ENCODE measurements around the gene NDUFS6. TPM values are rescaled to one million over a fixed set of nuclear protein-coding genes. Genes with fewer than 3 reads are reported as not detected.
"Not testable (repeated sequence)": the region's sequence is repeated elsewhere in the genome, so short reads cannot be mapped to it uniquely, and the experiment has no call there.

Gene NDUFS6
- total and polyA plus RNA-seq, 10 donors: 18.2 to 74.2 (median 29.2) TPM

DNA sequence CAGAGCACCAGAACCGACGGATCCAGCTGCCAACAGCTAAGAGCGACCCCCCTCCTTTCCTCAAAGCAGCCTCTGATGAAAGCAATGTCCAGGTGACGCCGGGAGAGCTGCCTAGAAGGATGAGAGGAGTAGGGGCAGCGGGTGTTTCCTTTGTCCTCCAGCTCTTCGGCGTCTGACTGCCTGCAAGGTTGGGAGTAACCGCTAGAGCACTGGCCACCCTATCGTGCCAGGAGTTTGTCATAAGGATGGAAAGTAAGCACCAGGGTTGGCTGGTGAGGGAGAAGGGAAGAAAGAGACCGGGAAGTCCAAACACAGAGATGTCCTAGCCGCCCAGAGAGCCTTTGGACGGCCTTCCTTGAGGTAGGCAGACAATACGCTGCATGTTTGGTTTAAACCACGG, 12.4 kb upstream of the NDUFS6 start:
- intact Hi-C loops (cut with DNase I; ENCODE audit: low total_unique reads): no loop called here
- no peak overlapping the region for H3K4me3 ChIP-seq
- no peak for TF ChIP-seq POLR2A (IDR thresholded peaks at IDR 0.05)
- TF ChIP-seq POLR2AphosphoS5 (IDR thresholded peaks at IDR 0.05): no peak
- TF ChIP-seq, protein P1, sequence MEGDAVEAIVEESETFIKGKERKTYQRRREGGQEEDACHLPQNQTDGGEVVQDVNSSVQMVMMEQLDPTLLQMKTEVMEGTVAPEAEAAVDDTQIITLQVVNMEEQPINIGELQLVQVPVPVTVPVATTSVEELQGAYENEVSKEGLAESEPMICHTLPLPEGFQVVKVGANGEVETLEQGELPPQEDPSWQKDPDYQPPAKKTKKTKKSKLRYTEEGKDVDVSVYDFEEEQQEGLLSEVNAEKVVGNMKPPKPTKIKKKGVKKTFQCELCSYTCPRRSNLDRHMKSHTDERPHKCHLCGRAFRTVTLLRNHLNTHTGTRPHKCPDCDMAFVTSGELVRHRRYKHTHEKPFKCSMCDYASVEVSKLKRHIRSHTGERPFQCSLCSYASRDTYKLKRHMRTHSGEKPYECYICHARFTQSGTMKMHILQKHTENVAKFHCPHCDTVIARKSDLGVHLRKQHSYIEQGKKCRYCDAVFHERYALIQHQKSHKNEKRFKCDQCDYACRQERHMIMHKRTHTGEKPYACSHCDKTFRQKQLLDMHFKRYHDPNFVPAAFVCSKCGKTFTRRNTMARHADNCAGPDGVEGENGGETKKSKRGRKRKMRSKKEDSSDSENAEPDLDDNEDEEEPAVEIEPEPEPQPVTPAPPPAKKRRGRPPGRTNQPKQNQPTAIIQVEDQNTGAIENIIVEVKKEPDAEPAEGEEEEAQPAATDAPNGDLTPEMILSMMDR (IDR thresholded peaks at IDR 0.05 in 8 of 11, conservative IDR thresholded peaks at IDR 0.05 in 3 of 11): no peak
- H3K27ac ChIP-seq: no peak overlapping the region
- H3K9me3 ChIP-seq: no peaks in the 10 kb centered on the region
- H3K4me1 ChIP-seq: peaks cover 0 to 46% (median 7%) of the 10 kb centered on the region in 6 donors
- no peak for DNase-seq
- 85 to 89% (median 88%) methylated on average over 15 of the region's 15 CpGs for WGBS, 5 donors
- H3K27me3 ChIP-seq (replicated peaks in 1 of 7): peaks cover 0 to 23% (median 0%) of the 10 kb centered on the region in 7 donors
- H3K36me3 ChIP-seq: no peaks in the 10 kb centered on the region

DNA sequence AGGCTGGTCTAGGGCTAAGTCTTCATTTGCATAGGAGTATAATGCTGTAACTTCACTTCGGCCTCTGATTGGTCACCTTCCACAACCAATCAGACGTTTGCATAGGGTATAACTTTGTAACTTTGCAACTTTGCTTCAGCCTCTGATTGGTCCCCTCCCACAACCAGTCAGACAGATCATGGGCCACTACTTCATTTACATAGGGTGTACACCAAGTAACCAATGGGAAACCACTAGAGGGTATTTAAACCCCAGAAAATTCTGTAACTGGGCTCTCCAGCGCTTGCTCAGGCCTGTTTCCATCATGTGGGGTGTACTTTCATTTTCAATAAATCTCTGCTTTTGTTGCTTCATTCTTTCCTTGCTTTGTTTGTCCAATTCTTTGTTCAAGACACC, 11.8 kb upstream of the NDUFS6 start:
- Histone ChIP-seq H3K4me1 (peaks cover 0 to 46% (median 7%) of the 10 kb centered on the region in 6 donors), H3K27me3 (replicated peaks in 1 of 7) (peaks cover 0 to 17% (median 0%) of the 10 kb centered on the region in 7 donors)
- intact Hi-C loops (cut with DNase I; ENCODE audit: low total_unique reads); H3K27ac ChIP-seq; H3K4me3 ChIP-seq; H3K9me3 ChIP-seq; DNase-seq; H3K36me3 ChIP-seq: not testable (repeated sequence)
- 81 to 92% (median 89%) methylated on average over 3 of the region's 3 CpGs for WGBS, 5 donors

DNA sequence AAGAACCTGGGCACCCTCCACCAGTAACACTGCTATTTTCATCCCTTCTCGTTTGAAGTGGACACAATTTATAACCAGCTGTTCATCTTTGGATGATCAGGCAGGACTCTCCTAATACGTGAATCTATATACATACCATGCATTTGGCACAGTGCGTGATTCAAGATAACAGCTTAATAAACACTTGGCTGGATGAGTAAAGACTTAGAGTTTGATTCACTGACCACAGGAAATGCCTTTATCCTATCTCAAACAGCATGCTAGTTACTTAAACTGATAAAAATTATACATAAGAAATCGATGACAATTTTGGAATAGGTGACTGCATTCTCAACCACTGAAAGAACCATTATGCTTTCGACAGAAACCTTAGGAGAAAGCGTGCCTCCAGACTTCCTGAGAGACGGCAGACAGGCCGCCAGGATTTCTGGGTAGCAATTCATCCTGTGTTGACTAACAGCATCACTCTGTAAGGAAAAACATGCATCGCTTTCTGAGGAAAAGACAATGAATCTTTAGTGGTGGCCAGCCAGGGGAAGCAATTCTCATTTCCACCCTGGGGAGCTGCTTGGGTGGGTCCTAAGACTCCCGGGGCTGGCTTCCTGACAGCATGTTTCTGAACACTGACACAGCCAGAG, 11.3 kb upstream of the NDUFS6 start:
- intact Hi-C loops (cut with DNase I; ENCODE audit: low total_unique reads): no loop called here
- H3K9me3 ChIP-seq: no peaks in the 10 kb centered on the region
- H3K36me3 ChIP-seq: no peaks in the 10 kb centered on the region
- no peak for TF ChIP-seq POLR2AphosphoS5 (IDR thresholded peaks at IDR 0.05)
- no peak for TF ChIP-seq POLR2A (IDR thresholded peaks at IDR 0.05)
- no peak overlapping the region for H3K4me3 ChIP-seq
- 37 to 58% (median 47%) methylated on average over 10 of the region's 10 CpGs for WGBS, 5 donors
- H3K27ac ChIP-seq: no peak overlapping the region
- H3K27me3 ChIP-seq (replicated peaks in 1 of 7): peaks cover 0 to 12% (median 0%) of the 10 kb centered on the region in 7 donors
- H3K4me1 ChIP-seq: peaks cover 0 to 44% (median 7%) of the 10 kb centered on the region in 6 donors
- DNase-seq: no peak

DNA sequence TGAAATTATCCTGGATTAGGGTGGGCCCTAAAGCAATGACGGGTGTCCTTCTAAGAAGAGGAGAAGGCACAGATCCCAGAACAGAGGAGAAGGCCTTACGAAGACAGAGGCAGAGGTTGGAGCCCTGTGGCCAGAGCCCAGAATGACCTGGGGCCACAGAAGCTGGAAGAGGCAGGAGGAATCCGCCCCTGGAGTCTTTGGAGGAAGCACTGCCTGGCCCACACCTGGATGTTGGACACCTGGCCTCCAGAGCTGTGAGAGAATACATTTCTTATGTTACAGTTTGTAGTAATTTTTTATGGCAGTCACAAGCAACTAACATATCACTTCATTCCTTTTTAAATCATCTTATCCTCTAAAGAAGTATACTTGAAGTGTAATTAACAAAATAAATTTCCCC, 10.0 kb upstream of the NDUFS6 start:
- H3K27ac ChIP-seq: peak overlapping the region in 2 of 8 donors; percentile 71 to 81

DNA sequence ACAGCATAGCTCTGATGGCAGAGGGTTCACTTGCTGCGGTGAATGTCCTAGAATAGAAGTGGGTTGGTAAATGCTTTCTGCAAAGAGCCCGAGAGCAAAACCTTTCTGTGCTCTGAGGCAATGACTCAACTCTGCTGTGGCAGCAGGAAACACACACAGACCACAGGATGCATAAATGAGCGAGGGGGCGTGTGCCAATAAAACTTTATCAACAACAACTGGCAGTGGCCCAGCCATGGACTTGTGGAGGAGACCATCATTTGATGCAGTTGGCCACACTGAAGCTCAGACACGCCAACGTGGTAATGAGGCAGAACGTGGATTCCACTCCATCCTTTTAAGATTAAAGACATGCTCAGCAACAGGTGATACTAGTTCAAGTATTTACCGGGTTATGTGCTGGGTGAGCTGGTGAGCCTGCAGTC, 8.4 kb upstream of the NDUFS6 start:
- Histone ChIP-seq H3K27ac (peak overlapping the region; percentile 20 to 81 (median 62)), H3K4me1 (peaks cover 0 to 59% (median 18%) of the 10 kb centered on the region in 6 donors), H3K9me3 (no peaks in the 10 kb centered on the region), H3K4me3 (peak overlapping the region in 1 of 8 donors; percentile 47), H3K36me3 (peaks cover 0 to 21% (median 17%) of the 10 kb centered on the region in 6 donors), H3K27me3 (replicated peaks in 1 of 7) (no peaks in the 10 kb centered on the region)
- 42 to 53% (median 49%) methylated on average over 8 of the region's 8 CpGs for WGBS, 5 donors
- peak; percentile 81 for DNase-seq
- TF ChIP-seq, protein P1 (IDR thresholded peaks at IDR 0.05 in 8 of 11, conservative IDR thresholded peaks at IDR 0.05 in 3 of 11): no peak
- TF ChIP-seq POLR2AphosphoS5 (IDR thresholded peaks at IDR 0.05): peak in 1 of 3 donors; percentile 75
- intact Hi-C loops (cut with DNase I; ENCODE audit: low total_unique reads): no loop called here

More for the DNA sequence above, 10.0 kb upstream of the NDUFS6 start:
- Histone ChIP-seq H3K4me3 (no peak overlapping the region), H3K36me3 (peaks cover 0 to 5% (median 2%) of the 10 kb centered on the region in 6 donors), H3K4me1 (peaks cover 0 to 42% (median 7%) of the 10 kb centered on the region in 6 donors), H3K27me3 (replicated peaks in 1 of 7) (peaks cover 0 to 9% (median 0%) of the 10 kb centered on the region in 7 donors), H3K9me3 (no peaks in the 10 kb centered on the region)
- intact Hi-C loops (cut with DNase I; ENCODE audit: low total_unique reads): no loop called here
- DNase-seq: peak; percentile 55
- TF ChIP-seq POLR2A (IDR thresholded peaks at IDR 0.05) (no peak), POLR2AphosphoS5 (IDR thresholded peaks at IDR 0.05) (no peak)
- TF ChIP-seq, protein P1 (IDR thresholded peaks at IDR 0.05 in 8 of 11, conservative IDR thresholded peaks at IDR 0.05 in 3 of 11): no peak
- WGBS, 5 donors: 77 to 91% (median 88%) methylated on average over 3 of the region's 3 CpGs
